H1 (cell line): ENCODE data around the gene SLC12A5. TPM values are rescaled to one million over a fixed set of nuclear protein-coding genes. Genes with fewer than 3 reads are reported as not detected.
"Not testable (repeated sequence)": the region's sequence is repeated elsewhere in the genome, so short reads cannot be mapped to it uniquely, and the experiment has no call there.

ENCODE experiments used
- CTCF ChIA-PET: fragments of 300-600 bp; sonication (Branson Sonifier 250); formaldehyde crosslinking; loops from one replicate; lab custom pipeline; 2021; ENCODE audit not compliant: partially characterized antibody; lab: Charles Lee
- POLR2A ChIA-PET: fragments of 300-600 bp; sonication (Branson Sonifier 250); formaldehyde crosslinking; loops from one replicate; lab custom pipeline; 2021; ENCODE audit warnings: inconsistent platforms; ENCODE audit not compliant: partially characterized antibody; lab: Charles Lee
- DNase-seq, 2 experiments: peaks; one replicate each; pipeline versions ENCODE4 v3.0.0 to v3.0.0-alpha.2; 2010 to 2022; ENCODE audit warnings: low spot score in 2 of 2, low read depth in 1 of 2, mixed read lengths in 1 of 2
- FAIRE-seq: peaks from 2 replicates; lab custom pipeline; 2011; peaks lifted over from hg19 to GRCh38; lab: Jason Lieb, UNC
- H2AFZ ChIP-seq: 2 replicates; pipeline ENCODE4 v1.8.1; 2012; ENCODE audit warnings: low read length, inconsistent platforms
- H2AK5ac ChIP-seq: 2 replicates; pipeline ENCODE4 v1.6.1; 2013; ENCODE audit warnings: low read depth, low read length
- H2BK120ac ChIP-seq: replicated peaks from 2 replicates; pipeline ENCODE3; 2013; ENCODE audit warnings: low read depth, low read length, inconsistent platforms
- H2BK12ac ChIP-seq: 2 replicates; pipeline ENCODE4 v1.6.1; 2013; ENCODE audit warnings: low read depth, low read length
- H2BK15ac ChIP-seq: 2 replicates; pipeline ENCODE4 v1.6.1; 2013; ENCODE audit warnings: low read length
- H2BK20ac ChIP-seq: 2 replicates; pipeline ENCODE4 v1.6.1; 2013; ENCODE audit warnings: low read length
- H2BK5ac ChIP-seq: 2 replicates; pipeline ENCODE4 v1.6.1; 2013; ENCODE audit warnings: low read depth, low read length
- H3K14ac ChIP-seq: 2 replicates; pipeline ENCODE4 v1.6.1; 2013; ENCODE audit warnings: inconsistent platforms; ENCODE audit not compliant: insufficient read length
- H3K18ac ChIP-seq: 2 replicates; pipeline ENCODE4 v1.6.1; 2013; ENCODE audit warnings: low read length; ENCODE audit errors: extremely low read depth
- H3K23ac ChIP-seq: 2 replicates; pipeline ENCODE4 v1.6.1; 2013; ENCODE audit warnings: inconsistent platforms; ENCODE audit not compliant: insufficient read length
- H3K23me2 ChIP-seq: 2 replicates; pipeline ENCODE4 v1.6.1; 2013; ENCODE audit warnings: low read depth, low read length
- H3K27ac ChIP-seq: 2 replicates; pipeline ENCODE4 v1.6.1; 2011; ENCODE audit warnings: low read depth, low read length, inconsistent platforms
- H3K27me3 ChIP-seq, 4 experiments: replicated peaks in 1 of 4; 1 replicate in 1 of 4; 2 replicates in 3 of 4; pipeline versions ENCODE4 v1.6.1 to v1.8.1; 2011 to 2013; ENCODE audit warnings: low read length in 3 of 4, mild to moderate bottlenecking in 3 of 4, inconsistent platforms in 2 of 4, mixed read lengths in 2 of 4, moderate library complexity in 1 of 4; ENCODE audit not compliant: control insufficient read depth in 3 of 4, insufficient read depth in 3 of 4; ENCODE audit errors: extremely low read depth in 1 of 4
- H3K36me3 ChIP-seq, 4 experiments: 2 replicates each; pipeline versions ENCODE4 v1.6.1 to v1.8.1; 2011 to 2013; ENCODE audit warnings: mild to moderate bottlenecking in 4 of 4, low read length in 3 of 4, moderate library complexity in 2 of 4, control low read depth in 1 of 4, inconsistent platforms in 1 of 4; ENCODE audit not compliant: insufficient read depth in 4 of 4, control insufficient read depth in 2 of 4
- H3K4ac ChIP-seq: replicated peaks from 2 replicates; pipeline ENCODE3; 2013; ENCODE audit warnings: low read length, low read depth, mixed read lengths, inconsistent platforms; ENCODE audit not compliant: insufficient read length
- H3K4me1 ChIP-seq, 4 experiments: replicated peaks in 1 of 4; 1 replicate in 1 of 4; 2 replicates in 3 of 4; pipeline versions ENCODE4 v1.6.1 to v1.8.1; 2011 to 2013; ENCODE audit warnings: low read length in 3 of 4, inconsistent platforms in 2 of 4, mixed read lengths in 1 of 4; ENCODE audit not compliant: insufficient read depth in 4 of 4, control insufficient read depth in 3 of 4
- H3K4me2 ChIP-seq, 2 experiments: 2 replicates each; pipeline versions ENCODE4 v1.6.1 to v1.8.1; 2011 to 2013; ENCODE audit warnings: low read depth in 2 of 2, low read length in 2 of 2, control low read depth in 1 of 2, inconsistent platforms in 1 of 2, mild to moderate bottlenecking in 1 of 2; ENCODE audit not compliant: insufficient read depth in 1 of 2
- H3K4me3 ChIP-seq, 4 experiments: fragments of 200-600, 300-600 bp in 1 of 4; sonication (generic), shearing (Covaris generic), sonication (Bioruptor Twin) in 1 of 4; 2 replicates each; pipeline versions ENCODE4 v1.5.1 to v1.8.1; 2011 to 2016; ENCODE audit warnings: low read length in 4 of 4, low read depth in 3 of 4, control low read depth in 2 of 4, inconsistent platforms in 2 of 4, mild to moderate bottlenecking in 2 of 4, mixed read lengths in 1 of 4, moderate library complexity in 1 of 4; ENCODE audit not compliant: insufficient read depth in 2 of 4; ENCODE audit errors: extremely low read depth in 1 of 4
- H3K56ac ChIP-seq: replicated peaks from 2 replicates; pipeline ENCODE3; 2013; ENCODE audit warnings: low read depth, mild to moderate bottlenecking, mixed read lengths, low read length, inconsistent platforms; ENCODE audit not compliant: insufficient read length
- H3K79me1 ChIP-seq: 2 replicates; pipeline ENCODE4 v1.6.1; 2013; ENCODE audit warnings: low read depth, low read length, control low read depth
- H3K79me2 ChIP-seq, 2 experiments: 2 replicates each; pipeline versions ENCODE4 v1.6.1 to v1.8.1; 2012 to 2013; ENCODE audit warnings: low read length in 2 of 2, mild to moderate bottlenecking in 2 of 2, inconsistent platforms in 1 of 2; ENCODE audit not compliant: insufficient read depth in 2 of 2, control insufficient read depth in 1 of 2
- H3K9ac ChIP-seq, 4 experiments: replicated peaks in 1 of 4; 1 replicate in 1 of 4; 2 replicates in 3 of 4; pipeline versions ENCODE4 v1.6.1 to v1.8.1; 2011 to 2013; ENCODE audit warnings: low read depth in 3 of 4, low read length in 3 of 4, control low read depth in 2 of 4, mild to moderate bottlenecking in 2 of 4, moderate library complexity in 2 of 4, inconsistent platforms in 1 of 4; ENCODE audit errors: extremely low read depth in 1 of 4
- H3K9me3 ChIP-seq, 2 experiments: 2 replicates each; pipeline versions ENCODE4 v1.6.1 to v1.8.1; 2012 to 2013; ENCODE audit warnings: mild to moderate bottlenecking in 2 of 2, moderate library complexity in 2 of 2, control low read depth in 1 of 2, inconsistent platforms in 1 of 2, low read depth in 1 of 2, low read length in 1 of 2, mixed read lengths in 1 of 2; ENCODE audit not compliant: insufficient read depth in 2 of 2
- H4K20me1 ChIP-seq, 2 experiments: replicated peaks in 1 of 2; 2 replicates each; pipeline versions ENCODE3 to v1.8.1; 2011 to 2013; ENCODE audit warnings: inconsistent platforms in 2 of 2, low read length in 2 of 2, mild to moderate bottlenecking in 1 of 2; ENCODE audit not compliant: insufficient read depth in 2 of 2, control insufficient read depth in 1 of 2
- H4K5ac ChIP-seq: 2 replicates; pipeline ENCODE4 v1.6.1; 2013; ENCODE audit warnings: low read length, low read depth, mixed read lengths, inconsistent platforms; ENCODE audit not compliant: insufficient read length
- H4K8ac ChIP-seq: 2 replicates; pipeline ENCODE4 v1.8.0; 2013; ENCODE audit warnings: mild to moderate bottlenecking, moderate library complexity, low read length, inconsistent platforms; ENCODE audit not compliant: insufficient read depth; ENCODE audit errors: extremely low read depth
- H4K91ac ChIP-seq: replicated peaks from 2 replicates; pipeline ENCODE3; 2013; ENCODE audit warnings: low read length, mixed read lengths, inconsistent platforms; ENCODE audit not compliant: insufficient read length
- WGBS, 2 experiments: shearing (Covaris generic) in 1 of 2; methylation state at CpG; one replicate each; pipeline versions ENCODE4 v1.1.6 to v1.1.7; 2013 to 2015; ENCODE audit warnings: low lambda C conversion rate in 2 of 2, mixed read lengths in 2 of 2, inconsistent platforms in 1 of 2, low coverage in 1 of 2, missing lambda C conversion rate in 1 of 2; ENCODE audit not compliant: insufficient replicate concordance in 2 of 2, insufficient coverage in 1 of 2, insufficient read length in 1 of 2; ENCODE audit errors: extremely low coverage in 1 of 2, missing lambda C conversion rate in 1 of 2; 5-methylcytosine and 5-hydroxymethylcytosine counted together
- polyA plus RNA-seq, 7 experiments: library from polyadenylated mRNA; depleted of rRNA in 3 of 7; stranded (reverse) in 5 of 7; unstranded in 2 of 7; fragments of >200 nt in 5 of 7; fragments of 200-250 nt in 2 of 7; gene quantifications; 1 replicate in 5 of 7; 2 replicates in 1 of 7; 4 replicates in 1 of 7; pipeline versions ENCODE4 v1.2.1 to v1.2.3, GENCODE V29; 2011 to 2013; ENCODE audit warnings: missing spikeins in 2 of 7, mixed read lengths in 2 of 7
- total RNA-seq: library from RNA; stranded (reverse); fragmentation: NEBNext Ultra II Directional; extraction: Animal tissue kit (Norgen Biotek cat#: 25700); gene quantifications from 2 replicates; pipeline ENCODE4 v1.2.1, GENCODE V29; 2021

The SLC12A5 gene
- total and polyA plus RNA-seq, 2 of the 8 experiments (the other 6 are each of a cell fraction or from before 2014, with no cell fraction given) = 1.9 to 7.3 TPM

- FAIRE-seq = not testable (repeated sequence)
Observed at GRCh38 chr20:45988830-45989229, 40.2 kb upstream of the SLC12A5 start.

More at GRCh38 chr20:45988830-45989229, 40.2 kb upstream of the SLC12A5 start:
- H2BK12ac ChIP-seq, H3K56ac ChIP-seq, H3K79me1 ChIP-seq, H3K27ac ChIP-seq, H2BK20ac ChIP-seq, H3K9me3 ChIP-seq, H3K4me1 ChIP-seq, H3K79me2 ChIP-seq, H2AFZ ChIP-seq, H3K23ac ChIP-seq, H4K8ac ChIP-seq, H3K9ac ChIP-seq, H2BK120ac ChIP-seq, H4K91ac ChIP-seq, H4K5ac ChIP-seq, H3K27me3 ChIP-seq, H3K36me3 ChIP-seq, H3K14ac ChIP-seq, H2BK5ac ChIP-seq, DNase-seq, H3K4ac ChIP-seq, H4K20me1 ChIP-seq, H3K18ac ChIP-seq, H3K4me2 ChIP-seq, H2BK15ac ChIP-seq, POLR2A ChIA-PET, H3K4me3 ChIP-seq, H2AK5ac ChIP-seq, H3K23me2 ChIP-seq: not testable (repeated sequence)
- WGBS, 2 experiments = 99% methylated on average over 6 of the region's 6 CpGs; no CpG with 5 or more reads in 1 of the 2 experiments
- CTCF ChIA-PET = interaction anchor here (0.6 to 12.8 kb wide), 8 partner anchors 8 to 369 kb away, joined by 3 to 156 read pairs (median 16); partner anchors contain the start of gene MMP9
